ENCODE data around the gene CACNA1C. TPM values are rescaled to one million over a fixed set of nuclear protein-coding genes. Genes with fewer than 3 reads are reported as not detected.

CACNA1C gene
- total RNA-seq, 1 experiment from 2014 or later: not detected

GRCh38 chr12:2222691-2223090 lies 169.9 kb downstream of the CACNA1C start:
- no peaks in the 10 kb centered on the region for H3F3A ChIP-seq (ENCODE audit: insufficient read depth, low read depth)
- no peak for DNase-seq
- intact Hi-C loops (cut with micrococcal nuclease; ENCODE audit: unreplicated experiment): no loop called here

GRCh38 chr12:2224961-2225360 lies 172.2 kb downstream of the CACNA1C start:
- Histone ChIP-seq H3K4me2 (no peak overlapping the region), H4K20me1 (ENCODE audit: insufficient read depth) (no peaks in the 10 kb centered on the region), H3K27ac (no peak overlapping the region), H3K79me2 (ENCODE audit: low read depth) (no peaks in the 10 kb centered on the region), H3K9me2 (ENCODE audit: insufficient read depth) (no peaks in the 10 kb centered on the region; the same call in 1 of the 2 replicates), H3K4me1 (replicated peaks; ENCODE audit: insufficient read depth) (no peaks in the 10 kb centered on the region), H3K27me3 (ENCODE audit: insufficient read depth, low read depth) (peaks cover 70% of the 10 kb centered on the region), H3K9me3 (ENCODE audit: insufficient read depth, low read depth) (no peaks in the 10 kb centered on the region), H3K36me3 (ENCODE audit: low read depth) (no peaks in the 10 kb centered on the region), H2AFZ (no peak overlapping the region), H3F3A (ENCODE audit: insufficient read depth, low read depth) (no peaks in the 10 kb centered on the region), H3K4me3 (no peak overlapping the region)
- no peak for DNase-seq
- ChIA-PET CTCF (no interaction called here), POLR2A (ENCODE audit: unreplicated experiment) (no interaction called here)
- intact Hi-C loops (cut with micrococcal nuclease; ENCODE audit: unreplicated experiment): no loop called here
- TF ChIP-seq EZH2 (IDR thresholded peaks at IDR 0.05; ENCODE audit: low read depth) (no peak), CTCF (conservative IDR thresholded peaks at IDR 0.05) (no peak)
- no TSS peak for BruUV-seq (replicated peaks)

More at GRCh38 chr12:2222691-2223090, 169.9 kb downstream of the CACNA1C start:
- TF ChIP-seq CTCF (conservative IDR thresholded peaks at IDR 0.05) (no peak), EZH2 (IDR thresholded peaks at IDR 0.05; ENCODE audit: low read depth) (no peak)
- BruUV-seq (replicated peaks): no TSS peak
- Histone ChIP-seq H3K9me2 (ENCODE audit: insufficient read depth) (no peaks in the 10 kb centered on the region; the same call in 1 of the 2 replicates), H3K4me2 (no peak overlapping the region), H3K27ac (no peak overlapping the region), H3K4me3 (no peak overlapping the region), H3K79me2 (ENCODE audit: low read depth) (no peaks in the 10 kb centered on the region), H3K4me1 (replicated peaks; ENCODE audit: insufficient read depth) (no peaks in the 10 kb centered on the region), H4K20me1 (ENCODE audit: insufficient read depth) (no peaks in the 10 kb centered on the region), H2AFZ (no peak overlapping the region), H3K9me3 (ENCODE audit: insufficient read depth, low read depth) (no peaks in the 10 kb centered on the region), H3K36me3 (ENCODE audit: low read depth) (no peaks in the 10 kb centered on the region), H3K27me3 (ENCODE audit: insufficient read depth, low read depth) (peaks cover 68% of the 10 kb centered on the region)
- ChIA-PET POLR2A (ENCODE audit: unreplicated experiment) (no interaction called here), CTCF (no interaction called here)

- H3F3A ChIP-seq (ENCODE audit: insufficient read depth, low read depth): no peaks in the 10 kb centered on the region
- H3K36me3 ChIP-seq (ENCODE audit: low read depth): no peaks in the 10 kb centered on the region
- no TSS peak for BruUV-seq (replicated peaks)
- H3K9me2 ChIP-seq (ENCODE audit: insufficient read depth): no peaks in the 10 kb centered on the region; the same call in 1 of the 2 replicates
- no peaks in the 10 kb centered on the region for H4K20me1 ChIP-seq (ENCODE audit: insufficient read depth)
- no peak overlapping the region for H3K4me2 ChIP-seq
- H3K4me3 ChIP-seq: no peak overlapping the region
- CTCF ChIA-PET: no interaction called here
- POLR2A ChIA-PET (ENCODE audit: unreplicated experiment): no interaction called here
- H2AFZ ChIP-seq: no peak overlapping the region
- no peaks in the 10 kb centered on the region for H3K9me3 ChIP-seq (ENCODE audit: insufficient read depth, low read depth)
- H3K79me2 ChIP-seq (ENCODE audit: low read depth): no peaks in the 10 kb centered on the region
- no peak for DNase-seq
- H3K4me1 ChIP-seq (replicated peaks; ENCODE audit: insufficient read depth): no peaks in the 10 kb centered on the region
- no peak overlapping the region for H3K27ac ChIP-seq
- H3K27me3 ChIP-seq (ENCODE audit: insufficient read depth, low read depth): peaks cover 70% of the 10 kb centered on the region
- TF ChIP-seq EZH2 (IDR thresholded peaks at IDR 0.05; ENCODE audit: low read depth): no peak
- TF ChIP-seq CTCF (conservative IDR thresholded peaks at IDR 0.05): no peak
- intact Hi-C loops (cut with micrococcal nuclease; ENCODE audit: unreplicated experiment): no loop called here
Observed at GRCh38 chr12:2225696-2226095, 172.9 kb downstream of the CACNA1C start.

Measured in PC-9 (cell line).